ENCODE data around the gene RAB6A.
A peak's percentile ranks its signal among the peaks of the same experiment; 100 is the strongest.
"Not testable (repeated sequence)": the region's sequence is repeated elsewhere in the genome, so short reads cannot be mapped to it uniquely, and the experiment has no call there.

RAB6A gene

GRCh38 chr11:73761403-73761945 is 600 bp upstream of the RAB6A start:
- DNase-seq: peak in 1 of 2 experiments; percentile 4

GRCh38 chr11:73760135-73760678 is 667 bp downstream of the RAB6A start:
- DNase-seq: peak in 1 of 2 experiments; percentile 9

GRCh38 chr11:73759610-73760134 is 1.2 kb downstream of the RAB6A start:
- DNase-seq: no peak

GRCh38 chr11:73758451-73758850 is 2.4 kb downstream of the RAB6A start:
- no peak for DNase-seq

- DNase-seq: no peak
These were observed 3.3 kb downstream of the RAB6A start for GRCh38 chr11:73757598-73757997.

GRCh38 chr11:73755670-73756069 is 5.2 kb downstream of the RAB6A start:
- no peak for DNase-seq

- no peak for DNase-seq
These were observed 6.9 kb downstream of the RAB6A start for GRCh38 chr11:73753938-73754337.

- no peak for DNase-seq
These were observed 8.0 kb downstream of the RAB6A start for GRCh38 chr11:73752903-73753302.

- DNase-seq: no peak
These were observed 8.5 kb downstream of the RAB6A start for GRCh38 chr11:73752216-73752867.

GRCh38 chr11:73750862-73751261 is 10.0 kb downstream of the RAB6A start:
- not testable (repeated sequence) for DNase-seq

- DNase-seq: no peak
These were observed 10.6 kb downstream of the RAB6A start for GRCh38 chr11:73750228-73750627.

GRCh38 chr11:73749118-73749517 is 11.8 kb downstream of the RAB6A start:
- DNase-seq: no peak

GRCh38 chr11:73748300-73748699 is 12.6 kb downstream of the RAB6A start:
- DNase-seq: no peak

GRCh38 chr11:73747762-73748161 is 13.1 kb downstream of the RAB6A start:
- no peak for DNase-seq

GRCh38 chr11:73746701-73747100 is 14.2 kb downstream of the RAB6A start:
- no peak for DNase-seq

GRCh38 chr11:73743045-73743444 is 17.8 kb downstream of the RAB6A start:
- no peak for DNase-seq

GRCh38 chr11:73735959-73736358 is 24.9 kb downstream of the RAB6A start:
- DNase-seq: not testable (repeated sequence)

- DNase-seq: no peak
These were observed 25.9 kb downstream of the RAB6A start for GRCh38 chr11:73734993-73735392.

GRCh38 chr11:73734011-73734410 is 26.9 kb downstream of the RAB6A start:
- DNase-seq: not testable (repeated sequence)

- not testable (repeated sequence) for DNase-seq
These were observed 27.9 kb downstream of the RAB6A start for GRCh38 chr11:73732936-73733335.

GRCh38 chr11:73729594-73730206 is 31.2 kb downstream of the RAB6A start:
- DNase-seq: peak in 1 of 2 experiments; percentile 26

GRCh38 chr11:73728000-73728399 is 32.9 kb downstream of the RAB6A start:
- DNase-seq: no peak

GRCh38 chr11:73726825-73727224 is 34.0 kb downstream of the RAB6A start:
- no peak for DNase-seq

- no peak for DNase-seq
These were observed 43.7 kb downstream of the RAB6A start for GRCh38 chr11:73717136-73717535.

All from activated CD4-positive, alpha-beta T cell treated with anti-CD3 and anti-CD28 coated beads, Interleukin-2, amount 50 U/mL, for 48 hours (primary cell).